Neural cell (in vitro differentiated cells): ENCODE measurements around the gene EYA4. TPM values are rescaled to one million over a fixed set of nuclear protein-coding genes. Genes with fewer than 3 reads are reported as not detected.

Experiments
- H2AFZ ChIP-seq: fragments of 200-600, 300-800 bp; sonication (generic), shearing (Covaris generic); 2 replicates; pipeline ENCODE4 v1.6.0; 2014; ENCODE audit warnings: low read depth, mild to moderate bottlenecking, antibody characterized with exemption, low read length, moderate library complexity
- H3F3A ChIP-seq: fragments of 200-600 bp; shearing (Covaris generic); 2 replicates; pipeline ENCODE4 v1.6.1; 2016; ENCODE audit warnings: mild to moderate bottlenecking, moderate library complexity, mixed read lengths, antibody characterized with exemption, low read length; ENCODE audit not compliant: insufficient read depth, poor library complexity, severe bottlenecking
- H3K27ac ChIP-seq: fragments of 200-600, 300-800 bp; sonication (generic), shearing (Covaris generic); 2 replicates; pipeline ENCODE4 v1.5.1; 2014; ENCODE audit warnings: mild to moderate bottlenecking, low read length, moderate library complexity
- H3K27me3 ChIP-seq: fragments of 300-800, 200-600 bp; sonication (generic), shearing (Covaris generic); 2 replicates; pipeline ENCODE4 v1.6.0; 2014; ENCODE audit warnings: mild to moderate bottlenecking, low read depth, low read length, moderate library complexity; ENCODE audit not compliant: insufficient read depth
- H3K36me3 ChIP-seq: fragments of 300-800, 200-600 bp; sonication (generic), shearing (Covaris generic); 2 replicates; pipeline ENCODE4 v1.5.1; 2014; ENCODE audit warnings: mild to moderate bottlenecking, antibody characterized with exemption, low read length, moderate library complexity; ENCODE audit not compliant: insufficient read depth
- H3K4me2 ChIP-seq: fragments of 300-800, 200-600 bp; sonication (generic), shearing (Covaris generic); 2 replicates; pipeline ENCODE4 v1.6.0; 2014; ENCODE audit warnings: mild to moderate bottlenecking, low read length
- H3K4me3 ChIP-seq: fragments of 300-800, 200-600 bp; sonication (generic), shearing (Covaris generic); 2 replicates; pipeline ENCODE4 v1.5.1; 2014; ENCODE audit warnings: mild to moderate bottlenecking, low read length, moderate library complexity
- H3K79me2 ChIP-seq: fragments of 200-600 bp; shearing (Covaris generic); replicated peaks from 2 replicates; pipeline ENCODE4 v1.6.0; 2014; ENCODE audit warnings: mild to moderate bottlenecking, low read length, moderate library complexity; ENCODE audit not compliant: insufficient read depth
- H3K9ac ChIP-seq: fragments of 300-800, 200-600 bp; sonication (generic), shearing (Covaris generic); 2 replicates; pipeline ENCODE4 v1.6.1; 2016; ENCODE audit warnings: mild to moderate bottlenecking, low read length, mixed read lengths
- H3K9me2 ChIP-seq: fragments of 200-600 bp; shearing (Covaris generic); 2 replicates; pipeline ENCODE4 v1.6.1; 2016; ENCODE audit warnings: mild to moderate bottlenecking, low read length, mixed read lengths; ENCODE audit not compliant: insufficient read depth
- H3K9me3 ChIP-seq: fragments of 200-600, 300-800 bp; sonication (generic), shearing (Covaris generic); 2 replicates; pipeline ENCODE4 v1.6.1; 2016; ENCODE audit warnings: mild to moderate bottlenecking, mixed run types, low read length, moderate library complexity, mixed read lengths
- H4K20me1 ChIP-seq: fragments of 200-600 bp; shearing (Covaris generic); 2 replicates; pipeline ENCODE4 v1.6.1; 2016; ENCODE audit warnings: mild to moderate bottlenecking, mixed run types; ENCODE audit not compliant: insufficient read depth
- CTCF ChIP-seq: fragments of 450-650 bp; IDR thresholded peaks from 2 replicates; pipeline ENCODE4 v1.5.1; 2014; ENCODE audit warnings: antibody characterized with exemption, mild to moderate bottlenecking, moderate library complexity; ENCODE audit not compliant: poor library complexity, severe bottlenecking
- EP300 ChIP-seq: fragments of 450-650 bp; conservative IDR thresholded peaks from 2 replicates; pipeline ENCODE4 v1.6.1; 2014; ENCODE audit warnings: antibody characterized with exemption, mild to moderate bottlenecking, moderate library complexity; ENCODE audit not compliant: poor library complexity, severe bottlenecking
- EZH2 ChIP-seq: fragments of 200-600, 300-800 bp; shearing (Covaris generic), sonication (generic); IDR thresholded peaks from 2 replicates; pipeline ENCODE4 v1.6.1; 2014; ENCODE audit warnings: antibody characterized with exemption, low read length, borderline replicate concordance, mild to moderate bottlenecking; ENCODE audit not compliant: insufficient read depth, poor library complexity, severe bottlenecking
- MXI1 ChIP-seq: fragments of 450-650 bp; conservative IDR thresholded peaks from 2 replicates; pipeline ENCODE4 v1.6.1; 2014; ENCODE audit warnings: antibody characterized with exemption, mild to moderate bottlenecking; ENCODE audit not compliant: poor library complexity, severe bottlenecking
- POLR2AphosphoS5 ChIP-seq: IDR thresholded peaks from 2 replicates; pipeline ENCODE4 v1.6.1; 2012
- RAD21 ChIP-seq: fragments of 450-650 bp; conservative IDR thresholded peaks from 2 replicates; pipeline ENCODE4 v1.6.1; 2014; ENCODE audit warnings: antibody characterized with exemption, mild to moderate bottlenecking, moderate library complexity
- REST ChIP-seq: IDR thresholded peaks from 2 replicates; pipeline ENCODE4 v1.6.1; 2012; ENCODE audit warnings: borderline replicate concordance
- SMC3 ChIP-seq: fragments of 450-650 bp; conservative IDR thresholded peaks from 2 replicates; pipeline ENCODE4 v1.6.1; 2014; ENCODE audit warnings: antibody characterized with exemption, mild to moderate bottlenecking, moderate library complexity; ENCODE audit not compliant: poor library complexity
- TAF1 ChIP-seq: IDR thresholded peaks from 2 replicates; pipeline ENCODE4 v1.6.1; 2012; ENCODE audit warnings: low read depth
- polyA plus RNA-seq: library from polyadenylated mRNA; depleted of rRNA; stranded (reverse); fragments of >200 nt; gene quantifications from 2 replicates; pipeline ENCODE4 v1.2.3, GENCODE V29; 2014

EYA4 gene
- polyA plus RNA-seq, 1 donor from 2014 or later: 2.6 TPM

GRCh38 chr6:133441491-133441890, 200.3 kb downstream of the EYA4 start:
- Histone ChIP-seq H3K4me2 (no peak overlapping the region), H3F3A (no peaks in the 10 kb centered on the region), H3K9ac (no peak overlapping the region), H3K36me3 (no peaks in the 10 kb centered on the region), H3K4me3 (no peak overlapping the region), H4K20me1 (no peaks in the 10 kb centered on the region), H3K9me3 (no peaks in the 10 kb centered on the region), H3K27ac (no peak overlapping the region), H3K27me3 (no peaks in the 10 kb centered on the region), H3K9me2 (no peaks in the 10 kb centered on the region), H2AFZ (no peak overlapping the region), H3K79me2 (no peaks in the 10 kb centered on the region)
- TF ChIP-seq RAD21: no peak
- TF ChIP-seq TAF1: no peak
- no peak for TF ChIP-seq EZH2
- no peak for TF ChIP-seq POLR2AphosphoS5
- TF ChIP-seq CTCF: no peak
- no peak for TF ChIP-seq REST
- TF ChIP-seq EP300: no peak
- TF ChIP-seq SMC3: no peak
- TF ChIP-seq MXI1: no peak

- Histone ChIP-seq H3K27ac (no peak overlapping the region), H3K9ac (no peak overlapping the region), H3K9me2 (no peaks in the 10 kb centered on the region), H3K4me3 (no peak overlapping the region), H4K20me1 (no peaks in the 10 kb centered on the region), H3F3A (no peaks in the 10 kb centered on the region), H3K9me3 (no peaks in the 10 kb centered on the region), H2AFZ (no peak overlapping the region), H3K36me3 (no peaks in the 10 kb centered on the region), H3K4me2 (no peak overlapping the region), H3K79me2 (no peaks in the 10 kb centered on the region), H3K27me3 (no peaks in the 10 kb centered on the region)
- TF ChIP-seq POLR2AphosphoS5 (no peak), SMC3 (no peak), RAD21 (no peak), REST (no peak), EP300 (no peak)
Observed at GRCh38 chr6:133446789-133447188, 205.6 kb downstream of the EYA4 start.
